CD4-positive, alpha-beta memory T cell (primary cell): ENCODE results near the gene SHB. TPM values are rescaled to one million over a fixed set of nuclear protein-coding genes. Genes with fewer than 3 reads are reported as not detected.

ENCODE experiments used
- CTCF ChIA-PET: fragments of 350-600 bp; sonication (Branson Sonifier 250); formaldehyde crosslinking; loops from one replicate; lab custom pipeline; 2021; ENCODE audit warnings: inconsistent platforms; ENCODE audit not compliant: partially characterized antibody; lab: Charles Lee
- POLR2A ChIA-PET: fragments of 350-600 bp; sonication (Branson Sonifier 250); formaldehyde crosslinking; loops from one replicate; lab custom pipeline; 2021; ENCODE audit not compliant: partially characterized antibody; lab: Charles Lee
- DNase-seq, 5 donors: peaks; one replicate each; pipeline versions ENCODE4 v3.0.0 to v3.0.0-alpha.2; 2020 to 2022; ENCODE audit warnings: mixed read lengths in 1 of 5
- H3K27ac ChIP-seq: one replicate; pipeline ENCODE4 v1.7.0; 2013; ENCODE audit warnings: low read depth, low read length
- H3K27me3 ChIP-seq: 2 replicates; pipeline ENCODE4 v1.7.0; 2013; ENCODE audit warnings: mild to moderate bottlenecking, low read length, moderate library complexity; ENCODE audit not compliant: insufficient read depth
- H3K36me3 ChIP-seq: 2 replicates; pipeline ENCODE4 v1.7.0; 2013; ENCODE audit warnings: mild to moderate bottlenecking, low read length, moderate library complexity; ENCODE audit not compliant: insufficient read depth
- H3K4me1 ChIP-seq: 2 replicates; pipeline ENCODE4 v1.7.0; 2013; ENCODE audit warnings: mild to moderate bottlenecking, low read length, moderate library complexity; ENCODE audit not compliant: insufficient read depth
- H3K4me3 ChIP-seq, 2 donors: one replicate each; pipeline ENCODE4 v1.7.0; 2013; ENCODE audit warnings: low read length in 2 of 2, mild to moderate bottlenecking in 1 of 2
- H3K9me3 ChIP-seq, 2 donors: one replicate each; pipeline ENCODE4 v1.7.0; 2013; ENCODE audit warnings: low read length in 2 of 2, control low read depth in 1 of 2; ENCODE audit not compliant: control insufficient read depth in 1 of 2
- H3K27ac Mint-ChIP-seq, 7 donors: one replicate each; pipeline ENCODE4 v1.8.0; 2020 to 2021; ENCODE audit warnings: mixed read lengths in 7 of 7, mild to moderate bottlenecking in 6 of 7, inconsistent platforms in 3 of 7, moderate library complexity in 3 of 7
- H3K27me3 Mint-ChIP-seq, 2 donors: one replicate each; pipeline ENCODE4 v1.8.0; 2020 to 2021; ENCODE audit warnings: mixed read lengths in 2 of 2
- H3K36me3 Mint-ChIP-seq, 2 donors: one replicate each; pipeline ENCODE4 v1.8.0; 2020 to 2021; ENCODE audit warnings: mixed read lengths in 2 of 2, inconsistent platforms in 1 of 2, mild to moderate bottlenecking in 1 of 2
- H3K4me1 Mint-ChIP-seq, 4 donors: one replicate each; pipeline ENCODE4 v1.8.0; 2020 to 2021; ENCODE audit warnings: mixed read lengths in 4 of 4, mild to moderate bottlenecking in 1 of 4
- H3K4me3 Mint-ChIP-seq, 8 donors: one replicate each; pipeline ENCODE4 v1.8.0; 2020 to 2021; ENCODE audit warnings: mixed read lengths in 8 of 8, mild to moderate bottlenecking in 7 of 8, moderate library complexity in 6 of 8, inconsistent platforms in 3 of 8
- H3K9me3 Mint-ChIP-seq, 8 donors: one replicate each; pipeline ENCODE4 v1.8.0; 2020 to 2021; ENCODE audit warnings: mixed read lengths in 8 of 8, mild to moderate bottlenecking in 5 of 8, inconsistent platforms in 3 of 8, moderate library complexity in 1 of 8
- intact Hi-C: fragments of 100-400 bp; cut with micrococcal nuclease; formaldehyde crosslinking; loops from one replicate; pipeline ENCODE4 v1.15.1; 2023
- polyA plus RNA-seq, 2 donors: library from polyadenylated mRNA; unstranded; fragments of 300-500 nt; fragmentation: Illumina TruSeq; gene quantifications; one replicate each; pipeline ENCODE4 v1.2.3, GENCODE V29; 2021
- total RNA-seq, 2 experiments: library from RNA; stranded (reverse); gene quantifications; one replicate each; pipeline ENCODE4 v1.2.3, GENCODE V29; 2021

SHB gene
- total and polyA plus RNA-seq, 4 experiments from 2014 or later, result 0.10 to 1.3 (median 0.49) TPM

DNA sequence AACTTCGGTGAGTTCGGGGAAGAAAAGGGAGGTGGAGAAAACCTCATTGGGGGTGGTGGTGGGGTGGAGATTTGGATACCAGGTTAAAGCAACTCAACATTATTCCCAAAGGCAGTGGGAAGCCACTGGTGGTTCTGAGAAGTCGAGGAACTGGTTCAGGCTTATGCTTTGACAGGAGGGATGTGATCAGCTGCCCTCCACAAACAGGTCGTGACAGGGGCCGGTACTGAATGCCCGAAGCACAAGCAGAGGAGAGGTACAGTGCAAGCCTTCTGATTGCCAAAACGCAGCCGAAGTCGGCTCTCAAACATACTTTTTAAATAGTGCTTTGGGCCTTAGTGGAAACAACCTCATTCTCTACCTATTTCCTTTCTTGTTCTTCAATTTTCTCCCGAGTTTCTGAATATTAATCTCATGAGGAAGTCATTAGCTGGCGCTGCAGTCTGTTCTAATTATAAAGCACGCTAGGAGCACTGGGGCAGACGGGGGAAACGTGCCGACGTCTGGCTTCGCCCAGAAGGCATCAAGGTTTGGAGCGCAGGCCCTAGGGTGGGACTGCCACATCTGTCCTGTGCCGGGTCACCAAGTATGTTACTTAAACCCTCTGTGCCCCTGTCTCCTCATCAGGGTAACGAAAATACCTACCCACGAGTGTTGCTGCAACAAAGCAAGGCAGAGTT is 27.3 kb downstream of the SHB start:
- Mint-ChIP-seq H3K9me3 (peaks cover 0 to 1% (median 0%) of the 10 kb centered on the region in 8 donors), H3K36me3 (no peaks in the 10 kb centered on the region), H3K4me1 (no peaks in the 10 kb centered on the region), H3K27ac (no peak overlapping the region), H3K4me3 (no peak overlapping the region), H3K27me3 (no peaks in the 10 kb centered on the region)
- H3K4me1 ChIP-seq, result no peaks in the 10 kb centered on the region
- H3K36me3 ChIP-seq, result no peaks in the 10 kb centered on the region
- H3K27ac ChIP-seq, result no peak overlapping the region
- CTCF ChIA-PET, result no interaction called here
- POLR2A ChIA-PET, result interaction anchor here (0.6 kb wide), 1 partner anchor 11 kb away, joined by 3 read pairs; no protein-coding TSS in a partner anchor
- intact Hi-C loops, result no loop called here
- no peaks in the 10 kb centered on the region for H3K9me3 ChIP-seq
- H3K4me3 ChIP-seq, result no peak overlapping the region
- no peaks in the 10 kb centered on the region for H3K27me3 ChIP-seq
- DNase-seq, result no peak

DNA sequence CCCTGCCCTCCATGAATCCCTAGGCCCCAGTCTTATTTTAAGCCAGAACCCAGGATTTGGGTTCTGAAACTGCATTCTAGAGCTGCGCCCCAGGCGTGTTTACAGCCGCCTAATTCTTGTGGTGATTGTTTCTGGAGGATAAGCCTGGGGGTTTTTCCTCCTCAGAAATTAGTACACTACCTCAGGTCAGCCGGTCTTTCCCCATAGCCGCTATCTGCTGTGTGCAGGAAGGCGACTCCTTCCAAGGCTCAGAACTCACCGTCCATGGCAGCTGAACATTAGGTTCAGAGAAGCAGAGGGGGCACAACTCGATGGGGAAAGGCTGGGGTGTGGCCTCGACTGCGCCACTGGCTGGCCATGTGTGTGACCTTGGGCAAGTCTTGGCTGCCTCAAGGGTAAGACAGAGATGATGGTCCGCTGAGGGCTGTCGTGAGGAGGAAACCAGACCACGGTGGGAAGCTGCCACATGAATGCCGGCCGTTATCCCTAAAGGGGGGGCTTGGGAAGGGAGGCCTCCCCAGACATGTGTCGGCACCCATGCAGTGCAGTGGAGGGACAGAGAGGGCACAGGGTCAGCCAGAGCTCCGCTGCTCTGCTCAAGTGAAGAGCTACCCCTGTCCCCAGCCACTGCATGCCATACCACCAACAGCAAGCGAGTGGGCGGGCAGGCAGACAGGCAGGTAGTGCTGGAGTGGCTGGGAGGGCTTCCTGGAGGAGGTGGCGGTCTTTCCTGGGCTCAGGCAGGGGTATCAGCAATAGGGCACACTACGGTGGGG is 28.9 kb downstream of the SHB start:
- H3K27ac ChIP-seq, result no peak overlapping the region
- no peaks in the 10 kb centered on the region for H3K9me3 ChIP-seq
- intact Hi-C loops, result no loop called here
- DNase-seq, result no peak
- Mint-ChIP-seq H3K4me1 (no peaks in the 10 kb centered on the region), H3K9me3 (peaks cover 0 to 1% (median 0%) of the 10 kb centered on the region in 8 donors), H3K27ac (peak overlapping the region in 1 of 7 donors; percentile 53), H3K4me3 (no peak overlapping the region), H3K36me3 (no peaks in the 10 kb centered on the region), H3K27me3 (no peaks in the 10 kb centered on the region)
- H3K27me3 ChIP-seq, result no peaks in the 10 kb centered on the region
- no peaks in the 10 kb centered on the region for H3K4me1 ChIP-seq
- H3K4me3 ChIP-seq, result no peak overlapping the region
- CTCF ChIA-PET, result no interaction called here
- H3K36me3 ChIP-seq, result no peaks in the 10 kb centered on the region
- POLR2A ChIA-PET, result no interaction called here

GRCh38 chr9:38039090-38039906 is 29.7 kb downstream of the SHB start:
- Mint-ChIP-seq H3K36me3 (no peaks in the 10 kb centered on the region), H3K27me3 (no peaks in the 10 kb centered on the region), H3K4me1 (no peaks in the 10 kb centered on the region), H3K9me3 (no peaks in the 10 kb centered on the region), H3K27ac (no peak overlapping the region), H3K4me3 (no peak overlapping the region)
- ChIA-PET CTCF (no interaction called here), POLR2A (no interaction called here)
- no peaks in the 10 kb centered on the region for H3K27me3 ChIP-seq
- H3K9me3 ChIP-seq, result no peaks in the 10 kb centered on the region
- intact Hi-C loops, result no loop called here
- no peaks in the 10 kb centered on the region for H3K36me3 ChIP-seq
- no peaks in the 10 kb centered on the region for H3K4me1 ChIP-seq
- H3K4me3 ChIP-seq, result no peak overlapping the region
- H3K27ac ChIP-seq, result no peak overlapping the region
- no peak for DNase-seq

DNA sequence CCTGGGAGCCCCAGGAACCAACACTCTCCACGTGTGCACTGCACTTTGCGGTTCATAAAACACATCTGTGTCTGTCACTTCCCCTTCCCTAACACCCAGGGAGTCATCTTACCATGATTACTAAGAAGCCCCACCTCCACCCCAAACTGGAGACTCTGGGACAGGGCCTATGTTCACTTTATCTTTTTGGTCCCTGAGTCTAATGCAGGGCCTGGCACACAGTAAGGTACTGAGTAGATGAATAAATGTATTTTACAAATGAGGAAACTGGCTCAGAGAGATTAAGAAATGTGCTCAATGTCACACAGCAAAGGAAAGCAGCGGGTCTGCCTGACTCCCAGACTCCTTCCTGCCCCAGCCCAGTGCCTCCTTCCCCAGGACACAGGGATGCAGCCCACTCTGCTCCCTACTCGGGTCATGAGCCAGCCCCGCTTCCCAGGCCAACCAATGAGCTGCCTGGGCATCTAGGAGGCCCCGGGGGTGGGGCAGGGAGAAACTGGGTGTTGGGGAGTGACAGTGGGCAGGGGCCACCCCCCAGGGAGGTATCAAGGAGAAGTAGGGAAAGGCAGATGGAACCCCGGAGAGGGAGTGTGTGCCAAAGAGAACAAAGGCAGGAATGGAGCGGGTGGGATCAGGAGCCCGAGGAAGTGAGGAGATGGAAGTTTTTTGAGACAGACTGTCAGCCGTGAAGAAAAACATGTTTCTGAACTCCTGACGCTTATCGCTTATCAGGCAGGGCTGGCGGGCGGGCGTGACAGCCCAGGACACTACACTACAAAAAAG is 30.5 kb downstream of the SHB start:
- no peaks in the 10 kb centered on the region for H3K27me3 ChIP-seq
- H3K27ac ChIP-seq, result no peak overlapping the region
- no peak for DNase-seq
- H3K9me3 Mint-ChIP-seq, result no peaks in the 10 kb centered on the region
- intact Hi-C loops, result no loop called here
- no peak overlapping the region for H3K4me3 ChIP-seq
- no peak overlapping the region for H3K4me3 Mint-ChIP-seq
- CTCF ChIA-PET, result no interaction called here
- H3K9me3 ChIP-seq, result no peaks in the 10 kb centered on the region
- no peaks in the 10 kb centered on the region for H3K4me1 Mint-ChIP-seq
- H3K27ac Mint-ChIP-seq, result no peak overlapping the region
- H3K36me3 Mint-ChIP-seq, result no peaks in the 10 kb centered on the region
- no peaks in the 10 kb centered on the region for H3K4me1 ChIP-seq
- no peaks in the 10 kb centered on the region for H3K36me3 ChIP-seq
- POLR2A ChIA-PET, result no interaction called here
- H3K27me3 Mint-ChIP-seq, result no peaks in the 10 kb centered on the region

- H3K9me3 Mint-ChIP-seq, result no peaks in the 10 kb centered on the region
- H3K4me1 Mint-ChIP-seq, result no peaks in the 10 kb centered on the region
- H3K36me3 Mint-ChIP-seq, result no peaks in the 10 kb centered on the region
- no peak overlapping the region for H3K27ac Mint-ChIP-seq
- intact Hi-C loops, result no loop called here
- Histone ChIP-seq H3K27me3 (no peaks in the 10 kb centered on the region), H3K36me3 (no peaks in the 10 kb centered on the region), H3K27ac (no peak overlapping the region), H3K9me3 (no peaks in the 10 kb centered on the region), H3K4me1 (no peaks in the 10 kb centered on the region), H3K4me3 (no peak overlapping the region)
- no peak overlapping the region for H3K4me3 Mint-ChIP-seq
- H3K27me3 Mint-ChIP-seq, result no peaks in the 10 kb centered on the region
- ChIA-PET POLR2A (no interaction called here), CTCF (no interaction called here)
- DNase-seq, result no peak
Observed at GRCh38 chr9:38037981-38038306, 31.1 kb downstream of the SHB start.

GRCh38 chr9:38036359-38037084 is 32.5 kb downstream of the SHB start:
- Histone ChIP-seq H3K4me1 (no peaks in the 10 kb centered on the region), H3K9me3 (no peaks in the 10 kb centered on the region), H3K4me3 (no peak overlapping the region), H3K27me3 (no peaks in the 10 kb centered on the region), H3K27ac (no peak overlapping the region), H3K36me3 (no peaks in the 10 kb centered on the region)
- intact Hi-C loops, result no loop called here
- H3K4me3 Mint-ChIP-seq, result no peak overlapping the region
- no peaks in the 10 kb centered on the region for H3K36me3 Mint-ChIP-seq
- no peak overlapping the region for H3K27ac Mint-ChIP-seq
- DNase-seq, result no peak
- ChIA-PET POLR2A (no interaction called here), CTCF (no interaction called here)
- H3K4me1 Mint-ChIP-seq, result no peaks in the 10 kb centered on the region
- no peaks in the 10 kb centered on the region for H3K9me3 Mint-ChIP-seq
- peaks cover 0 to 2% of the 10 kb centered on the region in 2 donors for H3K27me3 Mint-ChIP-seq
